HG03354 (cell line): Measurements from ENCODE around the gene AMY1B.
"Not testable (repeated sequence)": the region's sequence is repeated elsewhere in the genome, so short reads cannot be mapped to it uniquely, and the experiment has no call there.

ENCODE experiments used
- ATAC-seq: cut with Tn5 transposase; IDR thresholded peaks from one replicate; pipeline ENCODE4 v1.9.1; 2021; ENCODE audit warnings: mild to moderate bottlenecking; ENCODE audit not compliant: unreplicated experiment, poor library complexity, severe bottlenecking

AMY1B gene

GRCh38 chr1:103696110-103696509 is at the start of gene AMY1B:
TSS of gene AMY1B (minus strand) at chr1:103696210. CDS start at chr1:103695639, 571 bp downstream.
- ATAC-seq: not testable (repeated sequence)

- ATAC-seq: not testable (repeated sequence)
These were observed 49.0 kb upstream of the AMY1B start for GRCh38 chr1:103745040-103745439.

- ATAC-seq: not testable (repeated sequence)
These were observed 48.4 kb upstream of the AMY1B start for GRCh38 chr1:103744449-103744848.

- not testable (repeated sequence) for ATAC-seq
These were observed 42.0 kb upstream of the AMY1B start for GRCh38 chr1:103738031-103738430.

GRCh38 chr1:103735334-103735733 is 39.3 kb upstream of the AMY1B start:
- ATAC-seq: not testable (repeated sequence)

GRCh38 chr1:103721473-103721872 is 25.5 kb upstream of the AMY1B start:
- not testable (repeated sequence) for ATAC-seq

GRCh38 chr1:103717404-103717803 is 21.4 kb upstream of the AMY1B start:
- ATAC-seq: not testable (repeated sequence)

GRCh38 chr1:103710381-103710780 is 14.4 kb upstream of the AMY1B start:
- ATAC-seq: not testable (repeated sequence)

- not testable (repeated sequence) for ATAC-seq
These were observed 11.7 kb upstream of the AMY1B start for GRCh38 chr1:103707670-103708069.

- ATAC-seq: not testable (repeated sequence)
These were observed 5.2 kb upstream of the AMY1B start for GRCh38 chr1:103701256-103701655.

GRCh38 chr1:103700669-103701068 is 4.7 kb upstream of the AMY1B start:
- not testable (repeated sequence) for ATAC-seq

- ATAC-seq: not testable (repeated sequence)
These were observed 1.4 kb upstream of the AMY1B start for GRCh38 chr1:103697430-103697829.

GRCh38 chr1:103676335-103676734 is 19.7 kb downstream of the AMY1B start:
- not testable (repeated sequence) for ATAC-seq

- ATAC-seq: not testable (repeated sequence)
These were observed 40.5 kb downstream of the AMY1B start, which contains the start of gene AMY1A for GRCh38 chr1:103655460-103655859. TSS of gene AMY1A (plus strand) at chr1:103655760. CDS start at chr1:103656331, 571 bp downstream.

GRCh38 chr1:103654133-103654532 is 41.9 kb downstream of the AMY1B start:
- ATAC-seq: not testable (repeated sequence)

GRCh38 chr1:103650889-103651288 is 45.1 kb downstream of the AMY1B start:
- not testable (repeated sequence) for ATAC-seq

GRCh38 chr1:103650305-103650704 is 45.7 kb downstream of the AMY1B start:
- not testable (repeated sequence) for ATAC-seq

- not testable (repeated sequence) for ATAC-seq
These were observed 52.1 kb downstream of the AMY1B start for GRCh38 chr1:103643908-103644307.

- not testable (repeated sequence) for ATAC-seq
These were observed 54.8 kb downstream of the AMY1B start for GRCh38 chr1:103641194-103641593.
